Epithelial cell of esophagus (primary cell): Measurements from ENCODE around the gene LRRC8E.

Experiments
- DNase-seq: peaks from one replicate; pipeline ENCODE4 v3.0.0; 2010; ENCODE audit warnings: low read depth
- H3K4me3 ChIP-seq: 2 replicates; pipeline ENCODE4 v1.5.1; 2011; ENCODE audit warnings: mild to moderate bottlenecking, low read length, control low read depth
- TF ChIP-seq, protein P1 (sequence below): IDR thresholded peaks from 2 replicates; pipeline ENCODE4 v1.5.1; 2011; ENCODE audit warnings: low read depth, mild to moderate bottlenecking, low read length, control low read depth, inconsistent platforms; ENCODE audit not compliant: insufficient read depth; ENCODE audit errors: missing control alignments

LRRC8E gene

DNA sequence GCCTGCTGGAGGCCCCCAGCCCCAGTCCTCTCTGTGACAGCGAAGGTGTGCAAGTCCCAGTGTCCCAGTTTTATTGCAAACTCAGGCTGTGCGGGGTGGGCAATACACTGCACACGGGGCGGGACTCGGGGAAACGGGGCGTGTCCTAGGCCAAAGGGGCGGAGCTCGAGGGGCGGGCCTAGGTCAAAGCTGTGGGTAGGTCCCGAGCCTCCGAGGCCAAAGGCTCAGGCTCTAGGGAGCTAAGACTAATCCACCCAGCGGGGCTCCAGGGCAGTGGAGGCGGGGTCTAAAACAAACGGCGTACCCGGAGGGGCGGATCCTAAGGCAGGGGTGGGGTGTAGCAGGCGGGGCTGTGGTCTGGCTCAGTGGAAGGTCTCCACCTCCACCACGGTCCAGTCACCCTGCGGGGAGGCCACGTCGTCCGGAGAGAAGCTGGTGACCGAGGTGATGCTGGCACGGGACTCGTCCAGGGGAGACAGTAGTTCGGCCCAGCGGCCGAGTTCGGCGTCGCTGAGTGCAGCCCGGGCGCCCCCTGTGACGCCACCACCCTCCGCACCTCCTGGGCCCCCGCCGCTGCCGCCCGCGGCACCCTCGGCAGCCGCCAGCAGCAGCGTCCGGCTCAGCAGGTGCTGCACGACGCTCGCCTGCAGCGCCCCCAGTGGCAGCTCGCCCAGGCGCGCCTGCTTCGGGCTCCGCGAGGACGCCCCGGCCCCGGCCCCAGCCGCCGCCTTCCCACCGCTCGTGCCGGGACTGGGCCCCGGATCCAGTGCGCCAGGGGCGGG lies 19.4 kb upstream of the LRRC8E start:
- peak overlapping the region; percentile 46 for H3K4me3 ChIP-seq
- peak; percentile 82 for DNase-seq
- TF ChIP-seq, protein P1, sequence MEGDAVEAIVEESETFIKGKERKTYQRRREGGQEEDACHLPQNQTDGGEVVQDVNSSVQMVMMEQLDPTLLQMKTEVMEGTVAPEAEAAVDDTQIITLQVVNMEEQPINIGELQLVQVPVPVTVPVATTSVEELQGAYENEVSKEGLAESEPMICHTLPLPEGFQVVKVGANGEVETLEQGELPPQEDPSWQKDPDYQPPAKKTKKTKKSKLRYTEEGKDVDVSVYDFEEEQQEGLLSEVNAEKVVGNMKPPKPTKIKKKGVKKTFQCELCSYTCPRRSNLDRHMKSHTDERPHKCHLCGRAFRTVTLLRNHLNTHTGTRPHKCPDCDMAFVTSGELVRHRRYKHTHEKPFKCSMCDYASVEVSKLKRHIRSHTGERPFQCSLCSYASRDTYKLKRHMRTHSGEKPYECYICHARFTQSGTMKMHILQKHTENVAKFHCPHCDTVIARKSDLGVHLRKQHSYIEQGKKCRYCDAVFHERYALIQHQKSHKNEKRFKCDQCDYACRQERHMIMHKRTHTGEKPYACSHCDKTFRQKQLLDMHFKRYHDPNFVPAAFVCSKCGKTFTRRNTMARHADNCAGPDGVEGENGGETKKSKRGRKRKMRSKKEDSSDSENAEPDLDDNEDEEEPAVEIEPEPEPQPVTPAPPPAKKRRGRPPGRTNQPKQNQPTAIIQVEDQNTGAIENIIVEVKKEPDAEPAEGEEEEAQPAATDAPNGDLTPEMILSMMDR = peak; percentile 39

DNA sequence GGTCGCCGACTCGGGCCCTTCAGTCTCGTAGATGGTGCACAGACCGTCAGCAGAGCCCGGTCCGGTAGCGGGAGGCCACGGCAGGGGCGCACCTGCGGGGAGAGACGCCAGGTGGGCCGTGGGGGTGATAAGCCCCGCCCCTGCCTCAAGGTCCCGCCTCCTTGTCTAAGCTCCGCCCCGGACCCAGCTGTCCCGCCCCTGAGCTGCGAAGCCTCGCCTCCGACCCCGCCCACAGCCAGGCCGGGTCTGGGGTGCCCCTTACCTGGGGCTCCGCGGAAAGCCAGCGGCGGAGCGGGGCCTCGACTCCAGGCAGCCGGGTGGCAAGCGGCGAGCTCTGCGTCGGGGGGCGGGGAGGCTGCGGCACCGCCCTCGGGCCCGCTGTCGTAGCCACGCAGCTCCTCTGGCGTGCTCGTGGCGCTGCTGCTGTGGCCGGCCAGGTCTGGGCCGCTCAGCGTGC lies 18.8 kb upstream of the LRRC8E start:
- H3K4me3 ChIP-seq = peak overlapping the region; percentile 39
- peak; percentile 85 for DNase-seq
- TF ChIP-seq, protein P1 = no peak

DNA sequence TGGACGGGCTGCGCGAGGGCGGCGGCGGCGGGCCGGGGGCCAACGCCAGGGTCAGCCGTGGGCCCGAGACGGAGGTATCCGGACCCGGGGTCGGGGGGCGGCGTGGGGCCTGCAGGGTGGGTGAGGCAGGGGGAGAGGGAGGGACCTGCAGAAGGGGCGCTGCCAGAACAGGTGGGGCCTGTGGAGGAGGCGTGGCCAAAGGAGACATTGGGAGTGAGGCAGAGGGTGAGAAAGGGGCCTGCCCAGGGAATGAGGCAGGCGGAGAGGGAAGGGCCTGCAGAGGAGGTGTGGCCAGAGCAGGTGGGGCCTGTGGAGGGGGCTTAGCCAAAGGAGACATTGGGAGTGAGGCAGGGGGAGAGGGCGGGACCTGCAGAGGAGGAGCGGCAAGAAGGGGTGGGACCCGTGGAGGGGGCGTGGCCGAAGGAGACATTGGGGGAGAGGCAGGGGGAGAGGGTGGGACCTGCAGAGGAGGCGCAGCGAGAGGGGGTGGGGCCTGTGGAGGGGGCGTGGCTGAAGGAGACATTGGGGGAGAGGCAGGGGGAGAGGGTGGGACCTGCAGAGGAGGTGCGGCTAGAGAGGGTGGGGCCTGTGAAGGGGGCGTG lies 18.3 kb upstream of the LRRC8E start:
- H3K4me3 ChIP-seq = peak overlapping the region; percentile 10
- TF ChIP-seq, protein P1 = no peak
- DNase-seq = peak; percentile 59

DNA sequence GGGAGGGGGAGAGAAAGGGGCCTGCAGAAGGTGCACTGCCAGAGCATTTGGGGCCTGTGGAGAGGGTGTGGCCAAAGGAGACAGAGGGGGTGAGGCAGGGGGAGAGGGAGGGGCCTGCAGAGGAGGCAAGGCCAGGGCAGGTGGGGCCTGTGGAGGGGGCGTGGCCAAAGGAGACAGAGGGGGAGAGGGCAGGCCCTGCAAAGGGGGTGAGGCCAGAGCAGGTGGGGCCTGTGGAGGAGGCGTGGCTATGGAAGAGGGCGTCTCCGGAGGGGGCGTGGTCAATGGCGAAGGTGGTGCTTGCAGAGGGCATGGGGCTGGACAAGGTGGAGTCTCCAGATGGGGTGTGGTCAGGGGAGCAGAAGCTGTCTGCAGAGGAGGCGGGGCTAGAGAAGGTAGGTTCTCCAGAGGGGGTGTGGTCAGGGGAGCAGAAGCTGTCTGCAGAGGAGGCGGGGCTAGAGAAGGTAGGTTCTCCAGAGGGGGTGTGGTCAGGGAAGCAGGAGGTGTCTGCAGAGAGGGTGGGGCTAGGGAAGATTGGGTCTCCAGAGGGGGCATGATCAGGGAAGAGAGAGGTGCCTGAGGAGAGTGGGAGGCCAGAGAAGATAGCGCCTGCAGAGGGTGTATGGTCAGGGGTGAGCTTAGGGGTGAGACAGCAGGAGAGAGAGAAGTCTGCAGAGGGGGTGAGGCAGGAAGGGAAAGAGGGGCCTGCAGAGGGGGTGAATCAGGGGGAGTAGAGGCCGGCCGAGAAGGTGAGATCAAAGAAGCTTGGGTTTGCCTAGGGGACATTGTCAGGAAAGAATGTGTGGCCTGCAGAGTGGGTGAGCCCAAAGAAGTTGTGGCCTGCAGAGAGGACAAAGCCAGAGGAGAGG lies 17.5 kb upstream of the LRRC8E start:
- peak; percentile 76 for DNase-seq
- TF ChIP-seq, protein P1 = no peak
- H3K4me3 ChIP-seq = no peak overlapping the region

DNA sequence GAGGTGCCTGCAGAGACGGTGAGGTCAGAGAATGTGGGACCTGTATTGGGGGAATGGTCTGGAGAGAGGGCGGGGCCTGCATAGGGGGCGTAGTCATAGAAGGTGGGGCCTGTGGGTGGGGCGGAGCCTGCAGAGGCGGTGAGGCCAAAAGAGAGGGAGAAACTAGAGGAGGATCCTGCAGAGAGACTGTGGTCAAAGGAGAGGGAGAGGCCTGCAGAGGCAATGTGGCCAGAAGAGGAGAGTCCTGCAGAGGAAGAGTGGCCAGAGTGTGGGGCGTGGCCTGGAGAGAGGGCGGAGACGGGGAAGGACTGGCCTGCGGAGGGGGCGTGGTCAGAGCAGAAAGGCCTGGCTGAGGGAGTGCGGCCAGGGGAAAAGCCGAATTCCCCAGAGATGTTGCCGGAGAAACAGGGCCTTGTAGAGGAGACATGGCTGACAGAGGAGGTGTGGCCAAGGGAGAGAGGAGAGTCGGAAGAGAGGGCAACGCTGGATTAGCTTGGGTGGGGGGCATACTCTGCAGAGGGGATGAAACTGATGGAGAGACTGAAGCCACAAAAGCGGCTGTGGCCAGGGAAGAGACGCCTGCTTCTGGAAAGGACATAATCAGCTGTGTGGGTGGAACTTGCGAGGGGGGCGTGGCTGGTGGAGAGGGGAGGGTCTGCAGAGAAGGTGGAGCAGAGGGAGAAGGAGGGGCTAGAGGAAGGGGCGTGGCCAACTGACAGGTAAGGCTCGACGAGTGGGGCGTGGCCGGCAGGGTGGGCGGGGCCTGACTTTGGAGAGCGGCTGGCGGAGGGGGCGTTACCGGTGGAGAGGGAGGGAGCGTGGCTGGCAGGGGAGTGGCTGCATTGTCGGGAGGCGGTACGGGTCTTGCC lies 16.6 kb upstream of the LRRC8E start:
- H3K4me3 ChIP-seq = peak overlapping the region; percentile 34
- peak; percentile 97 for DNase-seq
- TF ChIP-seq, protein P1 = no peak
